Measurements from ENCODE around the gene NIPAL3.

Gene NIPAL3

GRCh38 chr1:24391882-24392603 lies 23.6 kb upstream of the NIPAL3 start:
- DNase-seq = peak; percentile 13

DNA sequence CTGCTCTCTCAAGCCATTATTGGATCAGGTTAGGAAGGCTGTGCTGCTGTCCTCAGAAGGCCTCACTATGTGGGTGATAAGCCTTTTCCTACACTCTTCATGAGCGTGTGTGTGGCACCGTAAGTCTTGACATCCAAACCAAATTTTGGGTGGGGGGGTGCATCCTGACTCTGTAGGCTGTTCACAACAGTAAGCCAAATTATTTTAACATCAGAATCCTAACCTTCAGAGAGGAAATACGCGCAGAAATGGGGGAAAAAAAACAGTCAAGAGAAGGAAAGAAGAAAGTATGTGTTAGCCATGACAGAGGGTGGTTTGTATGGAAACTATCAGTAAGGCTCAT lies 23.0 kb upstream of the NIPAL3 start:
- no peak for DNase-seq

DNA sequence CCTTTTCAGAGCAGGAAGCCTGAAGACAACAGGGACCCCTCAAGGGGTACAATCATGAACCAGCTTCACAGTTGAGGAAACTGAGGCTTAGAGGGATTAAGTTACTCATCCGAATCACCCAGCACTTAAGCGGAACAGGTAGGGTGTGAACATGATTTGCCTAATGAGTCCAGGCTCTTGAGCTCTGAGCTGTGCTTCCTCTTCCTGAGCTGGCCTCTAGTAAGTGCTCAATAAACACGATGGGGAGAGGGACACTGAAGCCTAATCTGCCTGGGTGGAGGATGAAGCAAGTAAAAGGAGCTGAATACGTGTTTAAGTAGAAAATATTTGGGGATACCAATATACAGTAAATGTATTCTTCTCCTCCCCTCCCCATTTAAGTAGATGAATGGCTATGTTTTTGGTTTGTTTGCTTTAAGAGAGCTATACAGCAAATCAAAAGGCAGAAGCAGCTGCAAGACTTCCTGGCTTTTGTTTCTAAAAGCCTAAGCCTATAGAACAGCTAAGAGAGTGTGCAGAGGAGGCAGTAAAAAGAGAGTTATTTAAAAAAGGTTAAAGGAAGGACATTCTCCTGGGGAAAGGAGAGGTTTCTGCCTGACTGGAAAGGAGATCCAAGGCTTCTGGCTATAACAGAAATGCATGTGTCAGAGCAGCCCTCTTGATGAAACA lies 22.5 kb upstream of the NIPAL3 start:
- DNase-seq = no peak

- DNase-seq = no peak
These were observed 21.7 kb upstream of the NIPAL3 start for GRCh38 chr1:24393892-24394291.

DNA sequence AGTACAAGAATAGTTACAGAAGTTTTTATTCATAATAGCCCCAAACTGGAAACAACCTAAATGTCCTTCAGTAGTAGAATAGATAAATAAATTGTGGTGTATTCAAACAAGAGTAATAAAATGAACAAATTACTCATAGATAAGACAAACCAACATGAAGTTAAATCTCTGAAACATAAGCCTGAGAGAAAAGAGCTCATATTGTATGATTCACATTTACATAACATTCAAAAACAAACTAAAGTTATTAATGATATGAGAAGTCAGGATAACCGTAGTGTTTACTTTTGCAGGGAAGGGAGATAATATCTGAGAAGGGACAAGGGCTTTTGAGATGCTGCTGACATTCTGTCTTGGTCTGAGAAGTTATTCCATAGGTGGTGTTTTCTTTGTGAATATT lies 15.5 kb upstream of the NIPAL3 start:
- no peak for DNase-seq

GRCh38 chr1:24403806-24404205 lies 11.8 kb upstream of the NIPAL3 start:
- DNase-seq = no peak

DNA sequence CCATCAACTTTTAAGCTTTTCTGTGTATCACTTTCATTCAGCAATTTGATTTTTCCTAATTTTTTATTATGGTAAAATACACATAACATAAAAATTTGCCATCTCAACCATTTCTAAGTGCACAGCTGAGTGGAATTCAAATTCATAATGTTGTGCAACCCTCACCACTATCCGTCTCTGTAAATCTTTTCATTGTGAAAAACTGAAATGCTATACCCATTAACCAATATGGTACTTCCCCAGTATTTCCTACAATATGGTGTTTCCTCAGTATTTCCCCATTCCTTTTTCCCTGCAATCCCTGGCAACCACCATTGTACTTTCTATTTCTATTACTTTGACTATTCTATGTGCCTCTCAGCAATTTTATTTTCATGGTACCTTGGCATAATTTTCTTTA lies 8.8 kb upstream of the NIPAL3 start:
- DNase-seq = no peak

DNA sequence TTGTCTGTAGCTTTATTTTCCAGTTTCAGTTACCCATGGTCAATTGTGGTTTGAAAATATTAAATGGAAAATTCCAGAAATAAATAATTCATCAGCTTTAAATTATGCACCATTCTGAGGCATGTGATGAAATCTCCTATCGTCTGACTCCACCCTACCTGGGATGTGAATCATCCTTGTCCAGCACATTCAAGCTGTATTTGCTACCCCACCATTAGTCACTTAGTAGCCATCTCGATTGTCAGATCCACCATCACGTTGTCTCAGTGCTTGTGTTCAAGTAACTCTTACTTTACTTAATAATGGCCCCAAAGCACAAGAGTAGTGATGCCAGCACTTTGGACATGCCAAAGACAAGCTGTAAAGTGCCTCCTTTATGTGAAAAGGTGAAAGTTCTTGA lies 6.1 kb upstream of the NIPAL3 start:
- DNase-seq = no peak

DNA sequence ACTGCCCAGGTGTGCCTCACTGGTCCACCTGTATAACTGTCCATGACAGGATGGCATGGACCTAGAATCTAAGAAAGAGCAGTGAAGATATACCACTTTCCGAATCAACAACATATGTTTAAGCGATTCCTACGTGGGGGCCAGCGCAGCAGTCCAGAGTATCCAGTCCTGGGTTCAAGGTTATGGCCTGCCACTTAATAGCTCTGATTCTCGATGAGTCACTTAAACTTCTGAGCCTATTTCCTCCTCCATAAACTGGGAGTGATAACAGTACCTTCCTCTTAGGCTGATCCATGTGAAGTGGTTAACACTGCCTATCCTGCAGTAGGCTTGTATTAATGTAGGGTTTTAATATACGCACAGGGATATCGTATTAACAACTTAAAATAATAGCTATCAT lies 4.9 kb upstream of the NIPAL3 start:
- DNase-seq = no peak

- no peak for DNase-seq
These were observed 3.6 kb upstream of the NIPAL3 start for GRCh38 chr1:24411963-24412362.

DNA sequence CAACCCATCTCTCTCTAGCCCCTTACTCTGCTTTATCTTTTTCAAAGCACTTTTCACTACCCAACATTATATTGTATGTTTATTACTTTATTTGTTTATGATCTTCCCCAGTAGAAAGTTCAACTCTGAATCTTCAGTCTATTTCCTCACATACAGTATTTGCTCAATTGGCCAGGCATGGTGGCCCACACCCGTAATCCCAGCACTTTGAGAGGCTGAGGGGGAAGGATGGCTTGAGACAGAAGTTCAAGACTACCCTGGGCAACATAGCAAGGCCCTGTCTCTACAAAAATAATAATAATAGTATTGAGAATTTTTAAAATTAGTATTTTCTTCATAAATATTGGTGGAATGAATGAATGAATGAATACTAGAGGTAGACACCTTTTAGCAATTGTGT lies 3.2 kb upstream of the NIPAL3 start:
- DNase-seq = no peak

DNA sequence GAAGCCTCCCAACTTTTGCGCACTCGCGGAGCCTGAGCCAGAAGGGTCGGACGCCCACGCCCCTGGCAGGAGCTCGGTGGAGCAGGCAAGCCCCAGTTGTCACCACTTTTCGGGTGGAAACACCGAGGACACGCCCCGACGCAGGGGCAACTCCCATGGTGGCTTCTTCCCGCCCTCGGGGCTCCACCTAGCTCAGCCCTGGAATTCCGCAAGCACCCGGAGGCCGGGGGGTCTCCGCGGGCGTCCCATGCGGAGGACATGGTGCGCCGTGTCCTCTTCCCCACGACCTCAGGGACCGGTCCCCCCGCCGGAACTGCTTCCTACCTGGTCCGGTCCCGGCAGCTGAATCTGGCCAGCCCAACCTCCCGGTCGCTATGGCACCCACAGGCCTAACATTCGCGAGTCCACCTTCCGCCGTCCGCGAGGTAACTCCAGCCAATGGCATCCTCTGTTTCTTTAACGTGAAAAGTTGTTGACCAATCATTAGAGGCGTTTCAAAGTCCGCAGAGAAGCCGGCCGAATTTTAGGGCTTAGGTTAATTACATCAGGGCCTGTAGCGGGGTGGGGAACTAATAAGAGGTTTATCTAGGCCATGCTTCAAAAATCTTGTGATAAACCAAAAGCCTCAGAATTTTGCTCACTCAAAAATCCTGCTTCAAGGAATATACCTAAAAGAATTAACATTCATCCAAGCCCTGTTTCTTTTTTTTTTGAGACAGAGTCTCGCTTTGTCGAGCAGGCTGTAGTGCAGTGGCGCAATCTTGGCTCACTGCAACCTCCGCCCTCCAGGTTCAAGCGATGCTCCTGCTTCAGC lies 2.0 kb upstream of the NIPAL3 start, which contains the start of gene STPG1:
STPG1 (minus strand) TSS at position 433 of the 814 bp plus-strand sequence. CDS start 12,394 bp downstream, outside the sequence.
- peak; percentile 65 for DNase-seq

DNA sequence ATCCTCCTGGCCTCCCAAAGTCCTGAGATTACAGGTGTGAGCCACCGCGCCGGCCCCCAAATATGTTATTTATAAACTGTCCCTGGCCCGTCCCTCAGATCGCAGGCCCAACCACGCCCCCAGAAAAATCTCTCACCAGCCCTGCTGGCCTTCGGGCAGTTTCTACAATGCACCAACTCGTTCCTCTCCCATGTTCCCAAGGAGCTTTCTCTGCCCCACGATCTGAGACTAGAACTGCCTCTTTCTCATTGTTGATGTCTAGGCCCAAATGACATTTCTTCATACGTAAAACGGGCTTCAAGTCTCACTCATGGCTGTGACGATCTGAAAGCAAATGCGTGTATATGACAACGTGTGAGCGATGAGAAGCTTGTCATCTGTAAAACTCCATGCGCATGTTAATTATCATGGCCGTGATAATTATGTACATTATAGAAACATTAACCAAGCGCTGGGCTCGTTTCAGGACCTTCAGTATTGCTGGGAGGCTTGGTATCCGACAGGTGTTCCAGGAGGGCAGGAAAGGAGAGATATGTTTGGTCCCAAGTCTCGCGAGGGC lies 748 bp upstream of the NIPAL3 start:
- no peak for DNase-seq

DNA sequence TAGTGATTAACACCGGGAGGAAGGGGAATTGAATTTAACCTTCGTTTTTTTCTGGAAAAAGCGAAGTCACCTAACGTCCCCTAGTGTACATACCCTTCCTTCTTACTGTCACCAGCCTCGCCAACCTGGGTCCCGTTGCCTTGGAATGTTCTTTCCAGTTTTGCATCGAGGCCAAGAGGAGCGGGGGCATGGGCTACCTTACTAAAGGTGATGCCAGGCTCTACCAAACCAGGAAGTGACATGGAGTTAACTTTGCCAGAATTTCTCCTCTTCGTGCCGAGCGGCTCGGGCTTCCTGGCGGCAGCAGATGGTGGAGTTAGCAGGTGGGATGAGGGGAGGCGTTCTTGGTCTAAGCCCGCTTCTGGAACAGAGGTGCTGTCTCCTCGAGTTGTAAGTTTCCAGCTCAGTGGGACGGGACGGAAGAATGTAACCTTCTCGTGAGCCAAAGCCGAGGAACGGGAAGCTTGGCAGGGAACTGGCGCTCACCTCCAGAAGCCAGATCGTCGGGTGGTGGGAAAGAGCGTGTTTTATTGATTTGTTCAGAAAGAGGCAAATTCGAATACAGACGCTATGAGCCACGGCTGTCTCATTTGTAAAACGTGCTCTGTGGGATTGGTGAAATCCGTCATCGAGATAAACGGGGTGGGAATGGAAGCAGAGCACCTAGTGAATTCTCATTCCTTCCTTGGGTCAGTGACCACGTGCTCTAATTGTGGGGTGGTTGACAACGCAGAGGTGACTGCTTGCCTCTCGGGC lies 486 bp downstream of the NIPAL3 start:
- DNase-seq = no peak

GRCh38 chr1:24416666-24417391 lies 1.2 kb downstream of the NIPAL3 start:
- DNase-seq = no peak

DNA sequence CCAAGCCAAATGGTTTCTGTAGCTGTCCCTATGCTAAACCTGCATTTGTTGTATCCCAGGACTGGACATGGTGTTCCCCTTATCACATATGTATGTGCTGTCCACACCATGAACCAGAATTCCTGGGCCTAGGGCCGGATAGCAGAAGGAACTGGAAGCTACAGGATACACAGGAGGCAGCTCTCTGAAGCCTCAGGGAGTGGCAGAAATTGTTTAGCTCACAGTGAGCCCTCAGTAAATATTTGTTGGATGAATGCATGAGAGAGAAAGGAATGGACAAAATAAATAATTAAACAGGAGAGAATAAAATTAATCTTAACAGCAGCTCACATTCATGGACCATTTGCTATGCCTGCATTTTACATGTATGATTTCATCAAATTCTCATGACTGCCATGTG lies 2.1 kb downstream of the NIPAL3 start:
- DNase-seq = no peak

DNA sequence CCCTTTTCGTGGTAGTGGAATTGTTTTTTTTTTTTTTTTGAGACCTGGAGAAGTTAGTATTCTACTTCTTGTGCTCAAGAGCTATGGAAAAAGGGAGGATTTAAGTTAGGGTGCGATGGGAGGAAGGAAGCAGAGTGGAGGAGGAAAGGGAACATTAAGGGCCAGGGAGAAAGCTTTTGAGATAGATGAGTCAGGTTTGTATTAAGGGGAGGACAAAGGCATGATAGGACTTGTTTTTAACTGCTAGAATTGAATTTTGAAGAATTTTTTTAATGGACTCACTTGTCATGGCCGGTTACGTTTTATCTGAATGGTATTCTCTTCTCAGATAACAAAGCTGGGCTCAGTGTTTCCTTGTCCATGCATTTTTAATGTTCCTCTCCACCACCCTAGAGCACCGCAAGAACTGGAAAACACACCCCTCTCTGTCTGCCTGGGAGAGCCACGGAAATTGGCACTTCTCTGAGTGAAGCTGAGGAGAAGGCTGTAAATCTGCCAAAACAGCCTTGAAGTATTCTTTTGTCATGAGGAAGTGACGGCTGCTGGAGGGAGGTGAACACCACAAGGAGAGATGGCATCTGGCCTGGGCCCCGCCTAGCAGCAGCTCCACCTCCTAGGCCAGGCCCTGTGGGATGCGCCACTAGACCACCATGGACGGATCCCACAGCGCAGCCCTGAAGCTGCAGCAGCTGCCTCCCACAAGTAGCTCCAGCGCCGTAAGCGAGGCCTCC lies 3.5 kb downstream of the NIPAL3 start:
- no peak for DNase-seq

DNA sequence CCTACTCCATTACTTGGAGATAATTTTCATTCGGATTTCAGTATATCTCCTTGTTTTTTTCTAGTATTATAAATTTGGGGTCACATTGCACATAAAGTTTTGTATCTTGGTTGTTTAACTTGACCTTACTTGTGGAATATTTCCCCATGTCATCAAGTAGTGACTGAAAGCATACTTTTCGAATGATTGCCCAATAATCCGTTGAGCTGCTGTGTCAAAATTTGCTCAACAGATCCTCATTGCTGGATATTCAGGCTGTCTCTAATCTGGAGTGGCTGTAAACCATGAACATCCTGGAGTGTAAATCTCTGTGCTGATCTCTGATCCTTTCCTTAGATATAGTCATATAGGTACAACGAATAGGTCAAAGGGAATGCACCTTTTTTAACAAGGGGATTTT lies 4.9 kb downstream of the NIPAL3 start:
- no peak for DNase-seq

DNA sequence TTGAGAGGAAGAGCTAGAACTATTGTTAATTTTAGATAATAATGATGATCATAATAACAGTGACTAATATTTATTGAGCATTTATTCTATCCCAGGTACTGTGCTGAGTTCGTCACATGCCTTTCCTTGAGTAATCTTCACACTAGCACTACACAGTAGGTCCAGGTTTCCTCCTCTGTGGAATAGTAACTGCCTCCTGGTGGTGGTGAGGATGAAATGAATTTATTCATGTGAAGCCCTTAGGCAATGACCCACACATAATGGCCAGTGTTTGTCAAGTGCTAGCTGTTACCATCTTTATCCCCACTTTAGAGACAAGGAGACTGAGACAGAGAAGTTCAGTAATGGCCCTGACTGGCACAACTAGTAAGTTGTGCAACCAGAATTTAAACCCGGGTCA lies 5.9 kb downstream of the NIPAL3 start:
- DNase-seq = no peak

DNA sequence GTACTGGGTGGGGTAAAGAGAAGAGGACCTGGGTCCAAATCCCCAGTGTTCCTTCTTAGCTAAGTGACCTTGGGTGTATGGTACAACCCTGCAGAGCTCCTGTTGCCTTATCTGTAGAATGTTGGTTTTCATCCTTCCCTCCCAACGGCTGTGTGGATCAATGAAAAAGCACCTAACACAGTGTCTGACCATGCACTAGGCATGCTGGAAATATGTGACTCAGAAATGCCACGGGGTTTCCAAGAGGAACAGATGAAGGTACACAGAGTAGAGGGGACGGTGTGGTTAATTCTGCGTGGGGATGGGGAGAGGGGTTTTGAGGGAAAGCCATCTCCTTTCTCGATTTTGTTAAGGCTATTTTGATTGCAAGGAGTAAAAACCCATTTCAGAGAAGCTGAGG lies 8.6 kb downstream of the NIPAL3 start:
- no peak for DNase-seq

DNA sequence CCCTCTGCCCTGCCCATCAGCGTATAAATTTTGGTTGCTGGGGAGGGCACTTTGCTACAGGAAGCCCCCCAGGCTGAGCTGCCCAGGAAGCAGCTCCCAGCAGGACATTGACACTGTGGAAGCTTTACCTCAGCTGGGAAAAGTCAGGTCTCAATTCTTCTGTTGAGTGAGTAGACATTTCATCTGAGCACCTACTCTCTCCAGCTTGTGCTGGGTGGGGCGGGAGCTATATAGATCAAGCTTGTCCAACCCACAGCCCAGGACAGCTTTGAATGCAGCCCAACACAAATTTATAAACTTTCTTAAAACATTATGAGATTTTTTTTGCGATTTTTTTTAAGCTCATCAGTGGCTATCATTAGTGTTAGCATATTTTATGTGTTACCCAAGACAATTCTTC lies 9.4 kb downstream of the NIPAL3 start:
- no peak for DNase-seq

DNA sequence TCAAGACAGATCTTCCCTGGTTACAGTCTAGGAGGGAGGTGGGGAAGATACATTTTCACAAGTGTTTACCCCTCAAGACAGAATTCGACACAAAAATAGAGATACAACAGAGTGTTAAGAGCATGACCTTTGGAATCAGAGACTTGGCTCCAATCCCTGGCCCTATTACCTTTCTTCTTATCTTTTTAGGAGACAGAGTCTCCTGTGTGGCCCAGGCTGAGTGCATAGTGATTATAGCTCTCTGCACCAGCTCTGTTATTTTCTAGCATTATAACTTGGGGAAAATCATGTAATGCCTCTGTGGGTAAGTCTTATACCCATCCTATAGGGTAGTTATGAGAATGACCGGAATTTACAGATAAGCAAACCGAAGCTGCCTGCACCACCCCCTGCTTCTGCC lies 9.8 kb downstream of the NIPAL3 start:
- DNase-seq = no peak
